Panc1 (cell line): ENCODE data around the gene SOX9. TPM values are rescaled to one million over a fixed set of nuclear protein-coding genes. Genes with fewer than 3 reads are reported as not detected.
A peak's percentile ranks its signal among the peaks of the same experiment; 100 is the strongest.

Experiments used
- ATAC-seq: fragments of 200-7000 bp; cut with Tn5 transposase; 2 replicates; pipeline ENCODE4 v1.9.1; 2020; ENCODE audit warnings: mild to moderate bottlenecking, moderate library complexity
- BruUV-seq: library from RNA; stranded (reverse); fragments of 400-500 nt; replicated peaks from 2 replicates; lab custom pipeline; 2021; lab: Mats Ljungman, UMichigan
- CTCF ChIA-PET: fragments of 300-600 bp; sonication (Branson Sonifier 250); formaldehyde crosslinking; loops from one replicate; lab custom pipeline; 2022; ENCODE audit warnings: antibody characterized with exemption; lab: Charles Lee
- POLR2A ChIA-PET: fragments of 300-600 bp; sonication (Branson Sonifier 250); formaldehyde crosslinking; loops from one replicate; lab custom pipeline; 2022; ENCODE audit warnings: antibody characterized with exemption; lab: Charles Lee
- DNase-seq: peaks from one replicate; pipeline ENCODE4 v3.0.0-alpha.2; 2010; ENCODE audit warnings: low read depth, low spot score
- H3K27ac ChIP-seq: 2 replicates; pipeline ENCODE4 v1.5.1; 2011; ENCODE audit warnings: mild to moderate bottlenecking, low read length, inconsistent platforms
- H3K27me3 ChIP-seq: fragments of 200-500 bp; sonication (Bioruptor generic); 2 replicates; pipeline ENCODE4 v1.6.0; 2014; ENCODE audit warnings: low read length, inconsistent platforms; ENCODE audit not compliant: control insufficient read depth, insufficient read depth
- H3K36me3 ChIP-seq: fragments of 200-500 bp; sonication (Bioruptor generic); 2 replicates; pipeline ENCODE4 v1.5.1; 2014; ENCODE audit warnings: inconsistent platforms, mild to moderate bottlenecking, low read length, moderate library complexity; ENCODE audit not compliant: control insufficient read depth, insufficient read depth
- H3K4me1 ChIP-seq: 2 replicates; pipeline ENCODE4 v1.5.1; 2011; ENCODE audit warnings: inconsistent platforms, mild to moderate bottlenecking, low read length, moderate library complexity; ENCODE audit not compliant: control insufficient read depth, insufficient read depth
- H3K4me3 ChIP-seq, 2 experiments: 2 replicates each; pipeline ENCODE4 v1.5.1; 2011 to 2012; ENCODE audit warnings: low read depth in 2 of 2, low read length in 2 of 2, mild to moderate bottlenecking in 2 of 2, inconsistent platforms in 1 of 2, moderate library complexity in 1 of 2
- H3K9me3 ChIP-seq: fragments of 200-500 bp; sonication (Bioruptor generic); 2 replicates; pipeline ENCODE4 v1.5.1; 2014; ENCODE audit warnings: low read depth, mild to moderate bottlenecking, inconsistent platforms, low read length, moderate library complexity; ENCODE audit not compliant: control insufficient read depth, insufficient read depth
- POLR2AphosphoS5 ChIP-seq: IDR thresholded peaks from 2 replicates; pipeline ENCODE4 v1.6.1; 2012; ENCODE audit warnings: mild to moderate bottlenecking, low read depth, low read length, moderate library complexity
- SIN3A ChIP-seq: IDR thresholded peaks from 2 replicates; pipeline ENCODE4 v1.6.1; 2012; ENCODE audit warnings: low read depth, mild to moderate bottlenecking, low read length, moderate library complexity, borderline replicate concordance; ENCODE audit not compliant: insufficient read depth
- TCF7L2 ChIP-seq: IDR thresholded peaks from 2 replicates; pipeline ENCODE4 v1.6.1; 2011; ENCODE audit warnings: mild to moderate bottlenecking, low read depth, low read length, inconsistent platforms
- in situ Hi-C: cut with HindIII; loops from 2 replicates; pipeline ENCODE4 v1.10.0; 2016; ENCODE audit warnings: low sequenced_read_pairs, low pct_unique_long_range_greater_than_20kb
- intact Hi-C: fragments of 100-400 bp; cut with micrococcal nuclease; formaldehyde crosslinking; loops from one replicate; pipeline ENCODE4 v1.10.0; 2022; ENCODE audit not compliant: unreplicated experiment
- total RNA-seq: library from RNA; stranded (reverse); gene quantifications from one replicate; pipeline ENCODE4 v1.2.1, GENCODE V29; 2021; ENCODE audit not compliant: unreplicated experiment
- TF ChIP-seq, protein P1 (sequence below): fragments of 450-650 bp; IDR thresholded peaks from 2 replicates; pipeline ENCODE4 v1.5.1; 2017; ENCODE audit warnings: mild to moderate bottlenecking
- TF ChIP-seq, protein P2 (sequence below), 2 experiments: IDR thresholded peaks; 2 replicates each; pipeline ENCODE4 v1.6.1; 2011 to 2012; ENCODE audit warnings: low read depth in 2 of 2, control low read depth in 1 of 2, low read length in 1 of 2, mild to moderate bottlenecking in 1 of 2, moderate library complexity in 1 of 2; ENCODE audit not compliant: insufficient read depth in 1 of 2

The SOX9 gene
- total RNA-seq, 1 experiment from 2014 or later, result 79.5 TPM

- BruUV-seq, result no TSS peak
- ATAC-seq, result no peak
- POLR2A ChIA-PET, result no interaction called here
Measured at GRCh38 chr17:72135546-72136325, 14.9 kb downstream of the SOX9 start.

DNA sequence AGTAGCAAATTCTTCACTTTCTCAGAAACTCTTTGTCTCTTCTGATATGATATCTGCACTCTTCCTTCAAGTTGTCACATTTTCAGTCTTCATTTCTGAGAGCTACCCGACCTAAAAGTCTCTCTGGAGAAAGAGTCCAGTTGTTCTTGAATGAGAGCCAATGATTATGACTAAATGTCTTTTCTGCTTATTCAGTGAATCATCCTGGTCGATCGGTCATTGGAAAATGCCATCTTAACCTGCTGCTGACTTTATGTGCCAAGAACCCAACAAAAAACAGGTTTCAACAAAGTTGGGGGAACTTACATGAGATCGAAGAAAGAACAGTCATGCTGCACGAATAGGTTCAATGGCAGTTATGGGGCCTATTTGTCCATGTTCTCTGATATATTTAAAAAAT is 15.9 kb downstream of the SOX9 start:
- Histone ChIP-seq H3K27ac (peak overlapping the region; percentile 44; the same call in 1 of the 2 replicates), H3K27me3 (no peaks in the 10 kb centered on the region), H3K36me3 (no peaks in the 10 kb centered on the region), H3K4me1 (peaks cover 32% of the 10 kb centered on the region), H3K9me3 (no peaks in the 10 kb centered on the region), H3K4me3 (no peak overlapping the region)
- intact Hi-C loops (no loop called here), in situ Hi-C loops (loop anchor here (25.0 kb wide), 2 partner anchors 276 to 351 kb away; no protein-coding TSS in a partner anchor)
- ChIA-PET POLR2A (no interaction called here), CTCF (no interaction called here)
- TF ChIP-seq SIN3A, result no peak
- ATAC-seq (peak; percentile 73), DNase-seq (no peak)
- BruUV-seq, result no TSS peak

More at GRCh38 chr17:72135546-72136325, 14.9 kb downstream of the SOX9 start:
- Histone ChIP-seq H3K4me1 (peaks cover 27% of the 10 kb centered on the region), H3K36me3 (no peaks in the 10 kb centered on the region), H3K27ac (peak overlapping the region; percentile 67; the same call in 1 of the 2 replicates), H3K4me3 (no peak overlapping the region), H3K9me3 (no peaks in the 10 kb centered on the region), H3K27me3 (no peaks in the 10 kb centered on the region)
- DNase-seq, result no peak
- CTCF ChIA-PET, result no interaction called here
- TF ChIP-seq, protein P1, sequence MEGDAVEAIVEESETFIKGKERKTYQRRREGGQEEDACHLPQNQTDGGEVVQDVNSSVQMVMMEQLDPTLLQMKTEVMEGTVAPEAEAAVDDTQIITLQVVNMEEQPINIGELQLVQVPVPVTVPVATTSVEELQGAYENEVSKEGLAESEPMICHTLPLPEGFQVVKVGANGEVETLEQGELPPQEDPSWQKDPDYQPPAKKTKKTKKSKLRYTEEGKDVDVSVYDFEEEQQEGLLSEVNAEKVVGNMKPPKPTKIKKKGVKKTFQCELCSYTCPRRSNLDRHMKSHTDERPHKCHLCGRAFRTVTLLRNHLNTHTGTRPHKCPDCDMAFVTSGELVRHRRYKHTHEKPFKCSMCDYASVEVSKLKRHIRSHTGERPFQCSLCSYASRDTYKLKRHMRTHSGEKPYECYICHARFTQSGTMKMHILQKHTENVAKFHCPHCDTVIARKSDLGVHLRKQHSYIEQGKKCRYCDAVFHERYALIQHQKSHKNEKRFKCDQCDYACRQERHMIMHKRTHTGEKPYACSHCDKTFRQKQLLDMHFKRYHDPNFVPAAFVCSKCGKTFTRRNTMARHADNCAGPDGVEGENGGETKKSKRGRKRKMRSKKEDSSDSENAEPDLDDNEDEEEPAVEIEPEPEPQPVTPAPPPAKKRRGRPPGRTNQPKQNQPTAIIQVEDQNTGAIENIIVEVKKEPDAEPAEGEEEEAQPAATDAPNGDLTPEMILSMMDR, result no peak
- no peak for TF ChIP-seq TCF7L2
- no peak for TF ChIP-seq POLR2AphosphoS5
- no peak for TF ChIP-seq SIN3A
- TF ChIP-seq, protein P2, sequence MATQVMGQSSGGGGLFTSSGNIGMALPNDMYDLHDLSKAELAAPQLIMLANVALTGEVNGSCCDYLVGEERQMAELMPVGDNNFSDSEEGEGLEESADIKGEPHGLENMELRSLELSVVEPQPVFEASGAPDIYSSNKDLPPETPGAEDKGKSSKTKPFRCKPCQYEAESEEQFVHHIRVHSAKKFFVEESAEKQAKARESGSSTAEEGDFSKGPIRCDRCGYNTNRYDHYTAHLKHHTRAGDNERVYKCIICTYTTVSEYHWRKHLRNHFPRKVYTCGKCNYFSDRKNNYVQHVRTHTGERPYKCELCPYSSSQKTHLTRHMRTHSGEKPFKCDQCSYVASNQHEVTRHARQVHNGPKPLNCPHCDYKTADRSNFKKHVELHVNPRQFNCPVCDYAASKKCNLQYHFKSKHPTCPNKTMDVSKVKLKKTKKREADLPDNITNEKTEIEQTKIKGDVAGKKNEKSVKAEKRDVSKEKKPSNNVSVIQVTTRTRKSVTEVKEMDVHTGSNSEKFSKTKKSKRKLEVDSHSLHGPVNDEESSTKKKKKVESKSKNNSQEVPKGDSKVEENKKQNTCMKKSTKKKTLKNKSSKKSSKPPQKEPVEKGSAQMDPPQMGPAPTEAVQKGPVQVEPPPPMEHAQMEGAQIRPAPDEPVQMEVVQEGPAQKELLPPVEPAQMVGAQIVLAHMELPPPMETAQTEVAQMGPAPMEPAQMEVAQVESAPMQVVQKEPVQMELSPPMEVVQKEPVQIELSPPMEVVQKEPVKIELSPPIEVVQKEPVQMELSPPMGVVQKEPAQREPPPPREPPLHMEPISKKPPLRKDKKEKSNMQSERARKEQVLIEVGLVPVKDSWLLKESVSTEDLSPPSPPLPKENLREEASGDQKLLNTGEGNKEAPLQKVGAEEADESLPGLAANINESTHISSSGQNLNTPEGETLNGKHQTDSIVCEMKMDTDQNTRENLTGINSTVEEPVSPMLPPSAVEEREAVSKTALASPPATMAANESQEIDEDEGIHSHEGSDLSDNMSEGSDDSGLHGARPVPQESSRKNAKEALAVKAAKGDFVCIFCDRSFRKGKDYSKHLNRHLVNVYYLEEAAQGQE (IDR thresholded peaks at IDR 0.05; ENCODE audit: insufficient read depth in 1 of 2, low read depth in 2 of 2, low read length in 1 of 2), result no peak
- in situ Hi-C loops (loop anchor here (25.0 kb wide), 2 partner anchors 277 to 352 kb away; no protein-coding TSS in a partner anchor), intact Hi-C loops (no loop called here)

DNA sequence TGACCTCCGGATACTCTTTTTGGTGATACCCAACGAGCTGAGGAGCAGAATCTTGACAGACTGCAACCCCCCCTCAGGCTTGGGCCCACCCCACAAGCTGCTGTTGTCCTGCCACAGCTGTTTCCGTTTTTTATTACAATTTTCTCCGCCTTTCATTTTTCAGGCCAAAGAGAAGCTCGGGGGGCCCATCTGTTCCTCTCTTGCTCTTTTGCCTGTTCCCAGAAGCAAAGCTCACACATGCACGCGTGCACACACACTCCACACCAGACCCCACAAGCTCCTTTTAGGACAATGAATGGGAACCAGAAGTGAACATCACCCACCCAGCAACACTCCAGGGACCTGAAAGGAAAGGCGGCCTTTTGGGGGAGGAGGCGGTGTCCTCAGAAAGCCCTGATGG is 16.3 kb downstream of the SOX9 start:
- H3K4me3 ChIP-seq, result no peak overlapping the region
- CTCF ChIA-PET, result no interaction called here
- POLR2A ChIA-PET, result no interaction called here
- no peaks in the 10 kb centered on the region for H3K9me3 ChIP-seq
- no TSS peak for BruUV-seq
- DNase-seq (no peak), ATAC-seq (no peak)
- TF ChIP-seq, protein P1, result no peak
- TF ChIP-seq SIN3A (no peak), POLR2AphosphoS5 (no peak), TCF7L2 (no peak)
- TF ChIP-seq, protein P2 (IDR thresholded peaks at IDR 0.05; ENCODE audit: insufficient read depth in 1 of 2, low read depth in 2 of 2, low read length in 1 of 2), result no peak
- intact Hi-C loops (no loop called here), in situ Hi-C loops (loop anchor here (25.0 kb wide), 2 partner anchors 275 to 350 kb away; no protein-coding TSS in a partner anchor)
- no peaks in the 10 kb centered on the region for H3K36me3 ChIP-seq
- peaks cover 34% of the 10 kb centered on the region for H3K4me1 ChIP-seq
- no peaks in the 10 kb centered on the region for H3K27me3 ChIP-seq
- peak overlapping the region; percentile 44; the same call in 1 of the 2 replicates for H3K27ac ChIP-seq
